ENCODE data around the gene AUP1.

Gene AUP1

GRCh38 chr2:74546004-74546403 lies 16.5 kb upstream of the AUP1 start:
- DNase-seq, result no peak
- no peaks in the 10 kb centered on the region for H3K36me3 ChIP-seq (replicated peaks)
- TF ChIP-seq CTCF (IDR thresholded peaks at IDR 0.05; ENCODE audit: low read depth, low read length, missing control alignments), result no peak
- no peaks in the 10 kb centered on the region for H3K27me3 ChIP-seq (replicated peaks)
- H3K4me3 ChIP-seq (ENCODE audit: low read depth, low read length), result no peak overlapping the region
- no peak overlapping the region for H3K27ac ChIP-seq
- in situ Hi-C loops (cut with HindIII; ENCODE audit: low pct_ligation_motif_present, low sequenced_read_pairs), result no loop called here

GRCh38 chr2:74544634-74545033 lies 15.1 kb upstream of the AUP1 start:
- in situ Hi-C loops (cut with HindIII; ENCODE audit: low pct_ligation_motif_present, low sequenced_read_pairs), result no loop called here
- TF ChIP-seq CTCF (IDR thresholded peaks at IDR 0.05; ENCODE audit: low read depth, low read length, missing control alignments), result peak; percentile 38
- no peak overlapping the region for H3K4me3 ChIP-seq (ENCODE audit: low read depth, low read length)
- H3K27me3 ChIP-seq (replicated peaks), result no peaks in the 10 kb centered on the region
- no peaks in the 10 kb centered on the region for H3K36me3 ChIP-seq (replicated peaks)
- no peak for DNase-seq
- H3K27ac ChIP-seq, result no peak overlapping the region

GRCh38 chr2:74542978-74543377 lies 13.5 kb upstream of the AUP1 start:
- Histone ChIP-seq H3K27ac (no peak overlapping the region), H3K36me3 (replicated peaks) (no peaks in the 10 kb centered on the region), H3K27me3 (replicated peaks) (no peaks in the 10 kb centered on the region), H3K4me3 (ENCODE audit: low read depth, low read length) (no peak overlapping the region)
- in situ Hi-C loops (cut with HindIII; ENCODE audit: low pct_ligation_motif_present, low sequenced_read_pairs), result no loop called here
- no peak for TF ChIP-seq CTCF (IDR thresholded peaks at IDR 0.05; ENCODE audit: low read depth, low read length, missing control alignments)
- no peak for DNase-seq

GRCh38 chr2:74540291-74540690 lies 10.8 kb upstream of the AUP1 start:
- in situ Hi-C loops (cut with HindIII; ENCODE audit: low pct_ligation_motif_present, low sequenced_read_pairs), result no loop called here
- DNase-seq, result no peak
- no peak for TF ChIP-seq CTCF (IDR thresholded peaks at IDR 0.05; ENCODE audit: low read depth, low read length, missing control alignments)
- Histone ChIP-seq H3K27me3 (replicated peaks) (no peaks in the 10 kb centered on the region), H3K27ac (no peak overlapping the region), H3K4me3 (ENCODE audit: low read depth, low read length) (no peak overlapping the region), H3K36me3 (replicated peaks) (no peaks in the 10 kb centered on the region)

GRCh38 chr2:74538881-74539339 lies 9.4 kb upstream of the AUP1 start:
- DNase-seq, result no peak
- TF ChIP-seq CTCF (IDR thresholded peaks at IDR 0.05; ENCODE audit: low read depth, low read length, missing control alignments), result no peak
- Histone ChIP-seq H3K27ac (no peak overlapping the region), H3K27me3 (replicated peaks) (no peaks in the 10 kb centered on the region), H3K36me3 (replicated peaks) (no peaks in the 10 kb centered on the region), H3K4me3 (ENCODE audit: low read depth, low read length) (no peak overlapping the region)
- in situ Hi-C loops (cut with HindIII; ENCODE audit: low pct_ligation_motif_present, low sequenced_read_pairs), result no loop called here

GRCh38 chr2:74537140-74537539 lies 7.6 kb upstream of the AUP1 start:
- no peaks in the 10 kb centered on the region for H3K27me3 ChIP-seq (replicated peaks)

More at GRCh38 chr2:74537140-74537539, 7.6 kb upstream of the AUP1 start:
- Histone ChIP-seq H3K36me3 (replicated peaks) (peaks cover 3% of the 10 kb centered on the region), H3K27ac (no peak overlapping the region), H3K4me3 (ENCODE audit: low read depth, low read length) (no peak overlapping the region)
- in situ Hi-C loops (cut with HindIII; ENCODE audit: low pct_ligation_motif_present, low sequenced_read_pairs), result no loop called here
- TF ChIP-seq CTCF (IDR thresholded peaks at IDR 0.05; ENCODE audit: low read depth, low read length, missing control alignments), result no peak
- DNase-seq, result no peak
